HG03045 (cell line): ENCODE results near the gene RASA4.
"Not testable (repeated sequence)": the region's sequence is repeated elsewhere in the genome, so short reads cannot be mapped to it uniquely, and the experiment has no call there.

Experiments used
- ATAC-seq: cut with Tn5 transposase; IDR thresholded peaks from one replicate; pipeline ENCODE4 v1.9.1; 2021; ENCODE audit warnings: mild to moderate bottlenecking, moderate library complexity; ENCODE audit not compliant: unreplicated experiment

Gene RASA4

GRCh38 chr7:102609734-102610133 lies 6.8 kb downstream of the RASA4 start:
- not testable (repeated sequence) for ATAC-seq

- ATAC-seq, result not testable (repeated sequence)
Measured at GRCh38 chr7:102606848-102607247, 9.7 kb downstream of the RASA4 start.

GRCh38 chr7:102604431-102605145 lies 12.0 kb downstream of the RASA4 start:
- ATAC-seq, result not testable (repeated sequence)

GRCh38 chr7:102602317-102602716 lies 14.2 kb downstream of the RASA4 start:
- not testable (repeated sequence) for ATAC-seq

GRCh38 chr7:102599699-102600098 lies 16.9 kb downstream of the RASA4 start:
- ATAC-seq, result not testable (repeated sequence)

GRCh38 chr7:102596036-102596435 lies 20.5 kb downstream of the RASA4 start:
- not testable (repeated sequence) for ATAC-seq

- peak; percentile 56 for ATAC-seq
Measured at GRCh38 chr7:102593637-102594334, 22.8 kb downstream of the RASA4 start.

- ATAC-seq, result peak; percentile 52
Measured at GRCh38 chr7:102592477-102593019, 24.0 kb downstream of the RASA4 start.

GRCh38 chr7:102589857-102590256 lies 26.7 kb downstream of the RASA4 start:
- ATAC-seq, result not testable (repeated sequence)

GRCh38 chr7:102583495-102583894 lies 33.1 kb downstream of the RASA4 start:
- not testable (repeated sequence) for ATAC-seq

GRCh38 chr7:102581722-102582121 lies 34.8 kb downstream of the RASA4 start:
- ATAC-seq, result not testable (repeated sequence)

GRCh38 chr7:102578486-102578885 lies 38.1 kb downstream of the RASA4 start:
- ATAC-seq, result not testable (repeated sequence)

- ATAC-seq, result not testable (repeated sequence)
Measured at GRCh38 chr7:102577315-102578240, 39.0 kb downstream of the RASA4 start.

- not testable (repeated sequence) for ATAC-seq
Measured at GRCh38 chr7:102576363-102576762, 40.2 kb downstream of the RASA4 start.

- not testable (repeated sequence) for ATAC-seq
Measured at GRCh38 chr7:102574607-102575006, 41.9 kb downstream of the RASA4 start.

GRCh38 chr7:102572261-102573239 lies 44.0 kb downstream of the RASA4 start, which contains the start of gene POLR2J3:
TSS of gene POLR2J3 (minus strand) at chr7:102572583. CDS start at chr7:102572521, 62 bp downstream.
- peak; percentile 90 for ATAC-seq

- ATAC-seq, result not testable (repeated sequence)
Measured at GRCh38 chr7:102568620-102569019, 47.9 kb downstream of the RASA4 start.

- ATAC-seq, result not testable (repeated sequence)
Measured at GRCh38 chr7:102550808-102551422, 65.6 kb downstream of the RASA4 start, which contains the start of gene SPDYE2. TSS of gene SPDYE2 (plus strand) at chr7:102551226. CDS start at chr7:102553256, 2,030 bp downstream.

GRCh38 chr7:102546353-102546752 lies 70.2 kb downstream of the RASA4 start:
- peak; percentile 65 for ATAC-seq
